ENCODE data around the gene ACTRT2.
A peak's percentile ranks its signal among the peaks of the same experiment; 100 is the strongest.

Gene ACTRT2

DNA sequence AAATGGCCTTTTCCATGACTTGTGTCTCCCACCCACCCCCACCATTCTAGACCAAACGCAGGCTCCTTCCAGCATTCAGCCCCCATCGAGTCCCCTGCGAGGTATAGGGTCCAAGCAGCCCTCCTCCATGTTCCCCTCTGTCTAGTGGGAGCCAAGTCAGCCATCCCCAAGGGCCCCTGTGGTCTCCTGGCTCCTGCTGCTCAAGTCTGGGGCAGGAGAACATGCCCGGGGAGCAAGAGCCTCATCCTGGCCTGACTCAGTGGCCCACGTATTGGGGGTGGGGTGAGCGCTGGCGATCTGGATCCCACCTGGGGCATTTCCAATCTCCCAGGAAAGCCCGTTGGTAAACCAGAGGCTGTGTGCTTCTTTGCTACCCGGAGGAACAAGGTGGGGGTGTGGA lies 43.6 kb downstream of the ACTRT2 start:
- H3K27ac ChIP-seq = peak overlapping the region; percentile 63 to 100
- peak overlapping the region; percentile 99 for H3K4me3 ChIP-seq
- TF ChIP-seq, protein P1, sequence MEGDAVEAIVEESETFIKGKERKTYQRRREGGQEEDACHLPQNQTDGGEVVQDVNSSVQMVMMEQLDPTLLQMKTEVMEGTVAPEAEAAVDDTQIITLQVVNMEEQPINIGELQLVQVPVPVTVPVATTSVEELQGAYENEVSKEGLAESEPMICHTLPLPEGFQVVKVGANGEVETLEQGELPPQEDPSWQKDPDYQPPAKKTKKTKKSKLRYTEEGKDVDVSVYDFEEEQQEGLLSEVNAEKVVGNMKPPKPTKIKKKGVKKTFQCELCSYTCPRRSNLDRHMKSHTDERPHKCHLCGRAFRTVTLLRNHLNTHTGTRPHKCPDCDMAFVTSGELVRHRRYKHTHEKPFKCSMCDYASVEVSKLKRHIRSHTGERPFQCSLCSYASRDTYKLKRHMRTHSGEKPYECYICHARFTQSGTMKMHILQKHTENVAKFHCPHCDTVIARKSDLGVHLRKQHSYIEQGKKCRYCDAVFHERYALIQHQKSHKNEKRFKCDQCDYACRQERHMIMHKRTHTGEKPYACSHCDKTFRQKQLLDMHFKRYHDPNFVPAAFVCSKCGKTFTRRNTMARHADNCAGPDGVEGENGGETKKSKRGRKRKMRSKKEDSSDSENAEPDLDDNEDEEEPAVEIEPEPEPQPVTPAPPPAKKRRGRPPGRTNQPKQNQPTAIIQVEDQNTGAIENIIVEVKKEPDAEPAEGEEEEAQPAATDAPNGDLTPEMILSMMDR (IDR thresholded peaks at IDR 0.05) = no peak
- peak; percentile 36 for DNase-seq (ENCODE audit: low spot score)

DNA sequence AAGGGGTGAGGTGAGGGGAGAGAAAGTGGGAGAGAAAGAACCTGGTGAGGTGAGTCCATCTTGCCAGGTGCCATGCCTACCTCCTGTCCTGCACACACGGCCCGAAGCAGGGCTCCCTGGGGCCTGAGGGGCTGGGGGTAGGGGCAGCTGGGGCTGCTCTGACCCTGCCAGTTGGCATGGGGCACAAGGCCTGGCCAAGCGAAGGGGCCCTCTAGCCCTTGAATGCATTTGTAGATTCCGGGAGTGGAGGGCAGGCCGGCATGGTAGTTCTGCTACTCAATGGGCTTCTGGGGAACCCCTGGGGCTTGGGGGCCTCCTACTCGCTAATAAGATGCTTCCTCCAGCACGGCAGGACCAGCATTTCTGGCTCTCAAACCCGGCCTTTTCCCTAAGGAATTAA lies 44.1 kb downstream of the ACTRT2 start:
- TF ChIP-seq, protein P1 (IDR thresholded peaks at IDR 0.05) = no peak
- peak; percentile 55 for DNase-seq (ENCODE audit: low spot score)
- peak overlapping the region; percentile 99 for H3K4me3 ChIP-seq
- peak overlapping the region; percentile 63 to 100 for H3K27ac ChIP-seq

DNA sequence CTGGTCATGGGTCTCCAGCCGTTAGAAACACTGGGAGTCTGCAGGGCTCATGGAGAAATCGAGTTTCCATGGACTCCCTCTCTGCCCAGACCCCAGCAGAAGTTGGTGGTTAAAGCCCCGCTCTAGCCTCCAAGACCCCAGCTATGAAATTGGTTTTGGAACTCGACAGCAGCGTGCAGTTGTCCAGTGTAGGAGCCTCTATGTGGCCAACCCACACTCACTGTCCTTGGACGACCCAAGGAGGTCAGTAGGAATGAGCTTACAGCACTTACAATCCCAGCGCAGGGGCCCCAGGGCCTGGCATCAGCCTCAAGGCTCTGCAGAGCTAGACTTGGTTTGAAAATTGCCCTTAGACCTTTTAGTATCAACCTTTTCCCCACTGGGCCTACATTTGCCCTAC lies 44.5 kb downstream of the ACTRT2 start:
- TF ChIP-seq, protein P1 (IDR thresholded peaks at IDR 0.05) = no peak
- DNase-seq (ENCODE audit: low spot score) = no peak
- peak overlapping the region; percentile 99 for H3K4me3 ChIP-seq
- H3K27ac ChIP-seq = peak overlapping the region; percentile 63 to 100

DNA sequence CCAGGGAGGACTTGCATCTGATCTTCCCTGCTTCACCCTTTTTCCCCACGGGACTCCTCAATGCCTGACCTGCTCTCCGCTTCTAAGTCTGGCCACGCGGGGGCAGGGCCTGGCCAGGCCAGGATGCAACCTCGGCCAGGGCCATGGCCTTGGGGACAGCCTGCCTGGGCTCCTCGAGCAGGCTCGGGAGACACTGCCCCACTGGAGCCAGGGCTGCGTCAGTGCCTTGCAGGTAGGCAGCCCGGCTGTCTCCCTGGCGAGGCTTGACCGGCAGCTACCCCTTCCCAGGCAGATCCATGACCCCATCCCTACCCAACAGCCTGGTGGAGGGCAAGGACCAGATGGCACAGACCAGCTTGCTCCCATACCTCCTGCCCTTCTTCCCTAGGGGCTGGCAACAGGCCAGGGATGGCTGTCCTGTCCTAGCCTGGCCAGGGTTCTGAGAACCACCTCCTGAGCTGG lies 45.0 kb downstream of the ACTRT2 start:
- TF ChIP-seq, protein P1 (IDR thresholded peaks at IDR 0.05) = peak; percentile 66
- Histone ChIP-seq H3K4me3 (peak overlapping the region; percentile 99), H3K27ac (peak overlapping the region; percentile 63 to 100)
- DNase-seq (ENCODE audit: low spot score) = peak; percentile 87

DNA sequence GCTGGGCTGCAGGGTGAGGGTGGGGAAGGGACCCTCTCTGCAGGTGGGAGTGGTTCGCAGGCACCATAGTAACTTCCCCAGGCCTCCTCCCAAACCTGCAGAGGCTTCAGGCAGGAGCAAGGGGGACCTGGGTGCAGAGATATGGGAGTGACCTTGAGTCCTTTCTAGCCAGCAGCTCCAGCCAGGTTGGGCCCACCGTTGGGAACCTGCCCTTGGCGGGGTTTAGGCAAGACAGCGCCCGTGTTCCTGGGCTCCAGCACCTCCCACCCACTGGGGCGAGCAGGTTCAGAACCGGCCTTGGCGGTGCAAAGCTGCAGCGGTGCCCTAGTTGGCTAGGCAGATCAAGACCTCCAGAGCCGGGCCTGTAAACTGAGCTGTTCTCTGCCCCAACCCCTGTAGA lies 45.6 kb downstream of the ACTRT2 start:
- TF ChIP-seq, protein P1 (IDR thresholded peaks at IDR 0.05) = no peak
- DNase-seq (ENCODE audit: low spot score) = peak; percentile 74
- Histone ChIP-seq H3K4me3 (peak overlapping the region; percentile 99), H3K27ac (peak overlapping the region; percentile 97 to 100)

DNA sequence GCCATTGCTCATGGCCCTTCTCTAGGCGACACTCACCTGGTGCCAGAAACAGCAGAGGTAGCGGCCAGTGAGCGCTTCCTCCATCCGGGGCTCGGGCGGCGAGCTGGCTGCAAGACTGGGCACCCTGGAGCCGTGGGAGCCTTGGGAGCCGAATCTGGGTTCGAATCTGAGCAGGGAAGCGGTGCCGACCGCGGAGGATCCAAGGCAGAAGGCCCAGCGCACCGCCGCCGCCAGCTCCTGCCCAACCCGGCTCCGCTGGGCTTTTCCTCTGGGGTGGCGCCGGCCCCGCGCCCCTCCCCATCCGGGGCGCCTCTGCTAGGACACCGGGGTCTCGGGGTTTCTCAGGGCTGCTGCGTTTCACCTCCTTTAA lies 46.0 kb downstream of the ACTRT2 start:
- DNase-seq (ENCODE audit: low spot score) = no peak
- peak overlapping the region; percentile 99 for H3K4me3 ChIP-seq
- H3K27ac ChIP-seq = peak overlapping the region; percentile 97 to 100
- TF ChIP-seq, protein P1 (IDR thresholded peaks at IDR 0.05) = no peak

DNA sequence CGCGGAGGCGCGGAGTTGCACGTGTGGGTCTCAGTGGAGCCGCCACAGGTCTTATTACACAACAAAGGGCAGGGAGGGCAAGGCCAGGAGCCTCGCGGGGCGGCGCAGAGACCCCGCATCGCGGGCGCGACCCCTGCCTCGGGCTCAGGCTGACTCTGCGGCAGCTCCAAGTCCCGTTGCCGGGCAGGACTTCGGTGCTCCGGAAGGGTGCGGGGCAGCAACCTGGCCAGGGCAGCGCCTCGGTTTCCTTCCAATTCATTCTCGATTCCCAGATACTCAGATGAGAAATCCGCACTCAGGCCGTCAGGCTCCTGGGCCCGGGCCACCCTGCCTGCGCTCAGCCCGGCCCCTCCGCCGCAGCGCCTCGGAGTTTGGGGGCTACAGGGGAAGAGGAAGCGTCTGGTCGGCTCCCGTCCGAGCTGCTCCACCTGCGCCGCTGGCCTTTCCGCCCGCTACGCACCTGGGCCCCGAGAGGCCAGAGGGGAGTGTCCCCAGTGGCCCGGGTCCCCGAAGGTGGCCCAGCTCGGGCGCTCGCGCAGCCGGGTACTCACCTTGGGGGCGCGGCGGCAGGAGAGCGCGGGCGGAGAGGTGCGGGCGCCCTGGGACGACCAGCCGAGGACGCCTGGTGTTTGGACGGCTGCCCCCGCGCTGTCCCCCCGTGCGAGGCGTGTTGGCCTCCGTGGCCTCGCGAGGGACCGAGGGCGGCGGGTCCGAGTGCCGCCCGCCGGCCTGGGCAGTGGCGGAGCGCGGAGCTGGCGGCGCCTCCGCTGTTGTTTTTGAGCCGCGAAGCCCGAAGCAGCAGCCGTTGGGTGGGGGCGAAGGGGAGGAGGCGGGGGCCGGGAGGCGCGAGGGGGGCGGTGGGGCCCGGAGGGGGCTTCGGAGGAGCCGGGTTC lies 46.6 kb downstream of the ACTRT2 start:
- DNase-seq (ENCODE audit: low spot score) = no peak
- Histone ChIP-seq H3K27ac (peak overlapping the region; percentile 97 to 100), H3K4me3 (peak overlapping the region; percentile 99)
- TF ChIP-seq, protein P1 (IDR thresholded peaks at IDR 0.05) = no peak
